Measurements from ENCODE around the gene CLEC11A. TPM values are rescaled to one million over a fixed set of nuclear protein-coding genes. Genes with fewer than 3 reads are reported as not detected.

The CLEC11A gene
- total and polyA plus RNA-seq, 9 of the 15 experiments (the other 6 are each of a cell fraction or from before 2014, with no cell fraction given), result 0.39 to 43.9 (median 3.4) TPM

- POLR2A ChIA-PET, result no interaction called here
- Histone ChIP-seq H3K4me2 (ENCODE audit: insufficient read depth, low read length) (no peak overlapping the region), H3K27ac (ENCODE audit: extremely low read depth, low read depth, low read length) (no peak overlapping the region), H3K4me3 (no peak overlapping the region), H3K79me2 (ENCODE audit: control insufficient read depth, insufficient read depth, low read length) (no peaks in the 10 kb centered on the region), H3K9ac (ENCODE audit: insufficient read depth in 1 of 2, low read depth in 2 of 2, low read length in 2 of 2) (no peak overlapping the region; a peak in 1 of 4 replicates), H3K9me1 (ENCODE audit: control insufficient read depth, insufficient read depth, low read length) (no peaks in the 10 kb centered on the region), H3K9me3 (replicated peaks; ENCODE audit: control insufficient read depth, insufficient read depth, low read depth, low read length) (no peaks in the 10 kb centered on the region), H2AFZ (ENCODE audit: low read depth, low read length) (no peak overlapping the region), H4K20me1 (replicated peaks; ENCODE audit: control insufficient read depth, insufficient read depth, low read length) (peaks cover 5% of the 10 kb centered on the region; the same call in 1 of the 2 replicates), H3K4me1 (replicated peaks in 1 of 2; ENCODE audit: control insufficient read depth in 2 of 2, insufficient read depth in 2 of 2, low read length in 2 of 2) (peaks cover 8 to 60% of the 10 kb centered on the region in 2 experiments), H3K36me3 (ENCODE audit: control insufficient read depth, insufficient read depth, low read length) (no peaks in the 10 kb centered on the region), H3K27me3 (ENCODE audit: control insufficient read depth in 2 of 2, insufficient read depth in 2 of 2, low read length in 2 of 2) (peaks cover 8 to 33% of the 10 kb centered on the region in 2 experiments; a peak in 4 of 5 replicates)
- CTCF ChIA-PET (ENCODE audit: low intra/inter-chr PET ratio), result no interaction called here
- FAIRE-seq (no peak), ATAC-seq (no peak), DNase-seq (ENCODE audit: extremely low read depth in 1 of 4, low spot score in 3 of 4) (no peak)
- BruUV-seq (replicated peaks), result no TSS peak
- intact Hi-C loops (cut with micrococcal nuclease) (no loop called here), in situ Hi-C loops (cut with MboI) (no loop called here)
- TF ChIP-seq PCBP1 (IDR thresholded peaks at IDR 0.05; ENCODE audit: low read depth, low read length, poor library complexity, severe bottlenecking) (peak; percentile 40), HNRNPK (IDR thresholded peaks at IDR 0.05; ENCODE audit: low read depth, low read length, poor library complexity, severe bottlenecking) (peak; percentile 25), HMBOX1 (IDR thresholded peaks at IDR 0.05) (no peak), SMARCB1 (IDR thresholded peaks at IDR 0.05; ENCODE audit: insufficient read length, low read depth) (no peak)
- WGBS (ENCODE audit: insufficient coverage, low coverage, missing lambda C conversion rate), result 6% methylated on average over 6 of the region's 30 CpGs
These were observed 4.1 kb upstream of the CLEC11A start for GRCh38 chr19:50719119-50719435.

GRCh38 chr19:50719566-50719965 lies 3.6 kb upstream of the CLEC11A start, which contains the start of gene SHANK1:
Gene SHANK1 (minus strand): TSS chr19:50719802. CDS start chr19:50716919, 2,883 bp downstream.
- H3K4me2 ChIP-seq (ENCODE audit: insufficient read depth, low read length), result no peak within 1 kb of the TSS
- in situ Hi-C loops (cut with MboI), result no loop called here
- H4K20me1 ChIP-seq (replicated peaks; ENCODE audit: control insufficient read depth, insufficient read depth, low read length), result peaks cover 5% of the 10 kb centered on the region; the same call in 1 of the 2 replicates
- no TSS peak for BruUV-seq (replicated peaks)
- FAIRE-seq (no peak), DNase-seq (ENCODE audit: extremely low read depth in 1 of 4, low spot score in 3 of 4) (peak in 3 of 4 experiments; percentile 40 to 75 (median 75)), ATAC-seq (no peak)
- peaks cover 8 to 65% of the 10 kb centered on the region in 2 experiments for H3K4me1 ChIP-seq (replicated peaks in 1 of 2; ENCODE audit: control insufficient read depth in 2 of 2, insufficient read depth in 2 of 2, low read length in 2 of 2)
- no peaks in the 10 kb centered on the region for H3K79me2 ChIP-seq (ENCODE audit: control insufficient read depth, insufficient read depth, low read length)
- H3K27me3 ChIP-seq (ENCODE audit: control insufficient read depth in 2 of 2, insufficient read depth in 2 of 2, low read length in 2 of 2), result peaks cover 8 to 29% of the 10 kb centered on the region in 2 experiments; a peak in 4 of 5 replicates
- no peaks in the 10 kb centered on the region for H3K9me3 ChIP-seq (replicated peaks; ENCODE audit: control insufficient read depth, insufficient read depth, low read depth, low read length)
- no peak within 1 kb of the TSS for H3K27ac ChIP-seq (ENCODE audit: extremely low read depth, low read depth, low read length)
- no peak within 1 kb of the TSS; a peak in 1 of 4 replicates for H3K9ac ChIP-seq (ENCODE audit: insufficient read depth in 1 of 2, low read depth in 2 of 2, low read length in 2 of 2)
- H3K36me3 ChIP-seq (ENCODE audit: control insufficient read depth, insufficient read depth, low read length), result no peaks in the 10 kb centered on the region
- H2AFZ ChIP-seq (ENCODE audit: low read depth, low read length), result no peak within 1 kb of the TSS
- no peak within 1 kb of the TSS for H3K4me3 ChIP-seq
- ChIA-PET CTCF (ENCODE audit: low intra/inter-chr PET ratio) (no interaction called here), POLR2A (no interaction called here)
- WGBS (ENCODE audit: insufficient coverage, low coverage, missing lambda C conversion rate), result no CpG with 5 or more reads among the region's 47 CpGs
- intact Hi-C loops (cut with micrococcal nuclease), result no loop called here
- H3K9me1 ChIP-seq (ENCODE audit: control insufficient read depth, insufficient read depth, low read length), result no peaks in the 10 kb centered on the region
- TF ChIP-seq HINFP (tag; conservative IDR thresholded peaks at IDR 0.05; ENCODE audit: low read depth), result no peak
- no peak for TF ChIP-seq ZNF277 (CRISPR knock-in tag; IDR thresholded peaks at IDR 0.05; ENCODE audit: borderline replicate concordance)
- TF ChIP-seq DLX4 (CRISPR knock-in tag; IDR thresholded peaks at IDR 0.05), result no peak
- TF ChIP-seq ESRRA (IDR thresholded peaks at IDR 0.05; ENCODE audit: borderline replicate concordance, low read depth), result no peak
- 0 out of 2 replicates have a peak, but pooled peaks have one; percentile 46 for TF ChIP-seq ZBTB7A (IDR thresholded peaks at IDR 0.05; ENCODE audit: borderline replicate concordance, control insufficient read depth, low read depth, low read length)
